PC-9 (cell line): ENCODE results near the gene MRPS14. TPM values are rescaled to one million over a fixed set of nuclear protein-coding genes. Genes with fewer than 3 reads are reported as not detected.

Source experiments
- BruUV-seq: library from RNA; stranded (reverse); fragments of 400-500 nt; replicated peaks from 2 replicates; lab custom pipeline; 2021; lab: Mats Ljungman, UMichigan
- CTCF ChIA-PET: fragments of 300-600 bp; sonication (Branson Sonifier 250); formaldehyde crosslinking; loops from one replicate; lab custom pipeline; 2022; ENCODE audit warnings: antibody characterized with exemption; lab: Charles Lee
- POLR2A ChIA-PET: fragments of 300-600 bp; sonication (Branson Sonifier 250); formaldehyde crosslinking; loops from one replicate; lab custom pipeline; 2022; ENCODE audit warnings: antibody characterized with exemption; ENCODE audit not compliant: unreplicated experiment; lab: Charles Lee
- DNase-seq, 2 experiments: peaks; one replicate each; pipeline versions ENCODE4 v3.0.0 to v3.0.0-alpha.2; 2015 to 2022; ENCODE audit warnings: mixed read lengths in 1 of 2
- H2AFZ ChIP-seq: fragments of 200-600 bp; sonication (generic); 2 replicates; pipeline ENCODE4 v1.8.1; 2017; ENCODE audit warnings: antibody characterized with exemption
- H3F3A ChIP-seq: fragments of 200-600 bp; sonication (generic); 2 replicates; pipeline ENCODE4 v1.8.1; 2017; ENCODE audit warnings: antibody characterized with exemption, mild to moderate bottlenecking, low read depth; ENCODE audit not compliant: insufficient read depth
- H3K27ac ChIP-seq: fragments of 200-600 bp; sonication (generic); 2 replicates; pipeline ENCODE4 v1.6.1; 2016; ENCODE audit warnings: mixed run types
- H3K27me3 ChIP-seq: fragments of 200-600 bp; sonication (generic); 2 replicates; pipeline ENCODE4 v1.6.1; 2016; ENCODE audit warnings: low read depth, mixed run types; ENCODE audit not compliant: insufficient read depth
- H3K36me3 ChIP-seq: fragments of 200-600 bp; sonication (generic); 2 replicates; pipeline ENCODE4 v1.6.1; 2016; ENCODE audit warnings: low read depth, mixed run types
- H3K4me1 ChIP-seq: fragments of 200-600 bp; sonication (generic); replicated peaks from 2 replicates; pipeline ENCODE4 v1.6.1; 2016; ENCODE audit warnings: mixed run types; ENCODE audit not compliant: insufficient read depth
- H3K4me2 ChIP-seq: fragments of 200-600 bp; sonication (generic); 2 replicates; pipeline ENCODE4 v1.6.1; 2017; ENCODE audit warnings: mixed run types
- H3K4me3 ChIP-seq: fragments of 200-600 bp; sonication (generic); 2 replicates; pipeline ENCODE4 v1.6.1; 2016; ENCODE audit warnings: mixed run types
- H3K79me2 ChIP-seq: fragments of 200-600 bp; sonication (generic); 2 replicates; pipeline ENCODE4 v1.6.1; 2017; ENCODE audit warnings: low read depth, mixed run types
- H3K9me2 ChIP-seq: fragments of 200-600 bp; sonication (generic); 2 replicates; pipeline ENCODE4 v1.8.1; 2017; ENCODE audit warnings: mild to moderate bottlenecking; ENCODE audit not compliant: insufficient read depth
- H3K9me3 ChIP-seq: fragments of 200-600 bp; sonication (generic); 2 replicates; pipeline ENCODE4 v1.8.1; 2016; ENCODE audit warnings: low read depth; ENCODE audit not compliant: insufficient read depth
- H4K20me1 ChIP-seq: fragments of 200-600 bp; sonication (generic); 2 replicates; pipeline ENCODE4 v1.8.1; 2017; ENCODE audit not compliant: insufficient read depth
- EZH2 ChIP-seq: fragments of 200-600 bp; sonication (generic); IDR thresholded peaks from 2 replicates; pipeline ENCODE4 v1.8.0; 2017; ENCODE audit warnings: antibody characterized with exemption, low read depth
- intact Hi-C: fragments of 100-400 bp; cut with micrococcal nuclease; formaldehyde crosslinking; loops from one replicate; pipeline ENCODE4 v1.10.0; 2022; ENCODE audit not compliant: unreplicated experiment
- total RNA-seq: library from RNA; stranded (reverse); gene quantifications from 2 replicates; pipeline ENCODE4 v1.2.3, GENCODE V29; 2021
- TF ChIP-seq, protein P1 (sequence below): fragments of 200-600 bp; sonication (generic); conservative IDR thresholded peaks from 2 replicates; pipeline ENCODE4 v1.6.1; 2017; ENCODE audit warnings: mixed run types, antibody characterized with exemption, mild to moderate bottlenecking, moderate library complexity

MRPS14 gene
- total RNA-seq, 1 experiment from 2014 or later, result 28.8 TPM

- CTCF ChIA-PET, result no interaction called here
- intact Hi-C loops, result loop anchor here (5.0 kb wide), 1 partner anchor 213 kb away; no protein-coding TSS in a partner anchor
- no TSS peak for BruUV-seq
Measured at GRCh38 chr1:174984952-174985351, 38.3 kb downstream of the MRPS14 start.

DNA sequence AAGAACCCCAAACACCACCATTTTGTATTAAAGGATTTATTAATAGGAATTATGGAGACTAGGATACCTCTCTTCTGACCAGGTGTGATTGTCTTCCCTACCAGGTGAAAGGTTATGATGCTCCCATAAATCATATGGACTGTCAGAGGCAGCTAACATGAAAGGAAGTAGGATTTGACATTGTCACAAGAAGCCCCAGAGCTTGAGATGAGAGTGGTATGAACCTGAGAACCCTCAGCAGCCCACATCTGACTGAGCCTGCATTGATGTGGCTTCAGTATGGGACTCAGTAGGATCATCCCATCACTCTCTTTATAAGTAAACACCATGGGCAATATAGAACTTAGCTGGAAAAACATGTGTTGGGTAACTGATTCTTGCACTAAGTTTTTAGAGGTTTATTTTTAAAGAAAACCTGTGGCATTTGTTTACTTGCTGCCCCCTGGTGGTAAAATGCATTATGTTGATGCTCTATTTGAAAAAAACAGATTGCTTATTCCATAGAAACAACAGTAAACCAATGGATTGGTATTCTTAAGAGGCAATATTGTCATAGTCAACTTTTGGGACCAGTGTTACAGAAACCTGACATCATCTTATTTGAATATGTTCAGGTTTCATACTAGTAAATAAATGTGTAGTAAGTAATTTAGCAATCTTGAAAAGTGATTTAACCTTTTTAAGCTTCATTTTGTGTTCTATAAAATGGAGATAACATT lies 40.1 kb downstream of the MRPS14 start:
- Histone ChIP-seq H3K27ac (no peak overlapping the region), H3K36me3 (no peaks in the 10 kb centered on the region), H3K27me3 (no peaks in the 10 kb centered on the region), H3K4me3 (no peak overlapping the region), H3K4me1 (no peaks in the 10 kb centered on the region), H3K79me2 (no peaks in the 10 kb centered on the region), H2AFZ (no peak overlapping the region), H3K9me3 (no peaks in the 10 kb centered on the region), H3F3A (no peaks in the 10 kb centered on the region), H3K4me2 (no peak overlapping the region), H3K9me2 (no peaks in the 10 kb centered on the region), H4K20me1 (no peaks in the 10 kb centered on the region)
- peak in 1 of 2 experiments; percentile 59 for DNase-seq
- TF ChIP-seq, protein P1, sequence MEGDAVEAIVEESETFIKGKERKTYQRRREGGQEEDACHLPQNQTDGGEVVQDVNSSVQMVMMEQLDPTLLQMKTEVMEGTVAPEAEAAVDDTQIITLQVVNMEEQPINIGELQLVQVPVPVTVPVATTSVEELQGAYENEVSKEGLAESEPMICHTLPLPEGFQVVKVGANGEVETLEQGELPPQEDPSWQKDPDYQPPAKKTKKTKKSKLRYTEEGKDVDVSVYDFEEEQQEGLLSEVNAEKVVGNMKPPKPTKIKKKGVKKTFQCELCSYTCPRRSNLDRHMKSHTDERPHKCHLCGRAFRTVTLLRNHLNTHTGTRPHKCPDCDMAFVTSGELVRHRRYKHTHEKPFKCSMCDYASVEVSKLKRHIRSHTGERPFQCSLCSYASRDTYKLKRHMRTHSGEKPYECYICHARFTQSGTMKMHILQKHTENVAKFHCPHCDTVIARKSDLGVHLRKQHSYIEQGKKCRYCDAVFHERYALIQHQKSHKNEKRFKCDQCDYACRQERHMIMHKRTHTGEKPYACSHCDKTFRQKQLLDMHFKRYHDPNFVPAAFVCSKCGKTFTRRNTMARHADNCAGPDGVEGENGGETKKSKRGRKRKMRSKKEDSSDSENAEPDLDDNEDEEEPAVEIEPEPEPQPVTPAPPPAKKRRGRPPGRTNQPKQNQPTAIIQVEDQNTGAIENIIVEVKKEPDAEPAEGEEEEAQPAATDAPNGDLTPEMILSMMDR, result peak; percentile 88
- no peak for TF ChIP-seq EZH2
- no TSS peak for BruUV-seq
- CTCF ChIA-PET, result interaction anchor here (0.6 to 1.2 kb wide), 2 partner anchors 100 to 106 kb away, joined by 3 read pairs; no protein-coding TSS in a partner anchor
- intact Hi-C loops, result loop anchor here (2.0 to 5.0 kb wide), 2 partner anchors 100 to 211 kb away; no protein-coding TSS in a partner anchor
- POLR2A ChIA-PET, result no interaction called here

More at GRCh38 chr1:174984952-174985351, 38.3 kb downstream of the MRPS14 start:
- no peak for TF ChIP-seq EZH2
- TF ChIP-seq, protein P1, result no peak
- no peak for DNase-seq
- no peaks in the 10 kb centered on the region for H3K36me3 ChIP-seq
- no peaks in the 10 kb centered on the region for H3K9me2 ChIP-seq
- no peaks in the 10 kb centered on the region for H3K79me2 ChIP-seq
- POLR2A ChIA-PET, result no interaction called here
- no peak overlapping the region for H2AFZ ChIP-seq
- H3K4me2 ChIP-seq, result no peak overlapping the region
- no peaks in the 10 kb centered on the region for H3K27me3 ChIP-seq
- no peaks in the 10 kb centered on the region for H3F3A ChIP-seq
- no peaks in the 10 kb centered on the region for H3K9me3 ChIP-seq
- H3K27ac ChIP-seq, result no peak overlapping the region
- no peak overlapping the region for H3K4me3 ChIP-seq
- no peaks in the 10 kb centered on the region for H4K20me1 ChIP-seq
- no peaks in the 10 kb centered on the region for H3K4me1 ChIP-seq

DNA sequence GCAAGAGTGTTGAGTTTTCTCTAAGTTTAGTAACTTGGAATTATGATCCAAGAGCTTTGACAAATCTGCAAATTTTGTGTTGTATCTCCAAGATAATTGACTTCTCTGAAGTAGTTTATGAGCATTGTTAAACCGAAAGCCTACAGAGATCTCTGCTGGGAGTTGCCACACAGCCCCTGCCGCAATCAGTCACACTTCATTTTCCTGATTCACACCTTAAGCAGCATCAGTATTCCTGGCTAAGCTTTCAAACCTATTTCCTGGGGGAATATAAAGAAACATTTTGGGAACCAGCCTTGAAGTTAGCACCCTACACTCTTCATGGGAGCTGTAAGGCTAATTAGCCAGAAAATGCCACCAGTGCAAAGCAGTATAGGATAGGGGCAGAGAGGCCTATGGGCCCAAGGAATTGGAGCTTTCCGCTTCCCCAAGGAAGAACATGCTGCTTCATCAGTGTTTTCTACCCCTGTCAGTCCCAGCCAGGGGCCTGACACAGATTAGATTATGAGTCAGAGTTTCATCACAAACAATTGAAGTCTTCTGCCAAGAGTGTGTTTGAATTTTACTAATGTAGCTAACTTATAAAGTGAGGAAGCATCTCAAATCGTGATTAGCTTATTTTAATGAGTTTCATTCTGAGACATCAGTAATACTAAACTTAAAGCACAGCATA lies 46.7 kb downstream of the MRPS14 start:
- no peaks in the 10 kb centered on the region for H3K36me3 ChIP-seq
- peaks cover 18% of the 10 kb centered on the region; the same call in 1 of the 2 replicates for H3F3A ChIP-seq
- no TSS peak for BruUV-seq
- peak overlapping the region; percentile 38 for H3K27ac ChIP-seq
- no peak for TF ChIP-seq EZH2
- TF ChIP-seq, protein P1, result no peak
- H2AFZ ChIP-seq, result no peak overlapping the region
- no peaks in the 10 kb centered on the region for H3K27me3 ChIP-seq
- no peak overlapping the region for H3K4me2 ChIP-seq
- ChIA-PET POLR2A (no interaction called here), CTCF (interaction anchor here (0.6 kb wide), 1 partner anchor 178 kb away, joined by 3 read pairs; no protein-coding TSS in a partner anchor)
- no peaks in the 10 kb centered on the region for H3K9me3 ChIP-seq
- H4K20me1 ChIP-seq, result no peaks in the 10 kb centered on the region
- no peak overlapping the region for H3K4me3 ChIP-seq
- H3K4me1 ChIP-seq, result peaks cover 21% of the 10 kb centered on the region
- no peaks in the 10 kb centered on the region for H3K9me2 ChIP-seq
- no peaks in the 10 kb centered on the region for H3K79me2 ChIP-seq
- peak in 1 of 2 experiments; percentile 59 for DNase-seq
- intact Hi-C loops, result no loop called here
